Measurements from ENCODE around the gene DHX32.

Gene DHX32

DNA sequence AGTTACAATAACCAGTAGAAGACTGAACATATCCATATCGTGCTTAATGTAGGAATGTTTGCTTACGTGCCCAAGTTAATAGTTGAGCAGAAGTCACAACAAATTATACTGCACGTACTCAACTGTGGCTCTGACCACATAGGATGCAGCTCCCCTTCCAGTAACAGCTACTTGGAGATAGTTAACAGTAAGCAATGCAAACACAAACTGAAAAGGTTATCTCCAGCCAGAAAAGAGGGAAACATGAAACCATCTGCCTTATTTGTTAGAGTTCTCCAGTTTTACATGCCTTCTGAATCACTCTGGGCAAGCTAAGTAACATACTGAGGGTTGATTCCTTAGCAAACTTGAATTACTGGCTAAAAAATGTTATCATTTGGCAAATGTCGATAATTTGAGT, 9.8 kb downstream of the DHX32 start:
- TF ChIP-seq, protein P1, sequence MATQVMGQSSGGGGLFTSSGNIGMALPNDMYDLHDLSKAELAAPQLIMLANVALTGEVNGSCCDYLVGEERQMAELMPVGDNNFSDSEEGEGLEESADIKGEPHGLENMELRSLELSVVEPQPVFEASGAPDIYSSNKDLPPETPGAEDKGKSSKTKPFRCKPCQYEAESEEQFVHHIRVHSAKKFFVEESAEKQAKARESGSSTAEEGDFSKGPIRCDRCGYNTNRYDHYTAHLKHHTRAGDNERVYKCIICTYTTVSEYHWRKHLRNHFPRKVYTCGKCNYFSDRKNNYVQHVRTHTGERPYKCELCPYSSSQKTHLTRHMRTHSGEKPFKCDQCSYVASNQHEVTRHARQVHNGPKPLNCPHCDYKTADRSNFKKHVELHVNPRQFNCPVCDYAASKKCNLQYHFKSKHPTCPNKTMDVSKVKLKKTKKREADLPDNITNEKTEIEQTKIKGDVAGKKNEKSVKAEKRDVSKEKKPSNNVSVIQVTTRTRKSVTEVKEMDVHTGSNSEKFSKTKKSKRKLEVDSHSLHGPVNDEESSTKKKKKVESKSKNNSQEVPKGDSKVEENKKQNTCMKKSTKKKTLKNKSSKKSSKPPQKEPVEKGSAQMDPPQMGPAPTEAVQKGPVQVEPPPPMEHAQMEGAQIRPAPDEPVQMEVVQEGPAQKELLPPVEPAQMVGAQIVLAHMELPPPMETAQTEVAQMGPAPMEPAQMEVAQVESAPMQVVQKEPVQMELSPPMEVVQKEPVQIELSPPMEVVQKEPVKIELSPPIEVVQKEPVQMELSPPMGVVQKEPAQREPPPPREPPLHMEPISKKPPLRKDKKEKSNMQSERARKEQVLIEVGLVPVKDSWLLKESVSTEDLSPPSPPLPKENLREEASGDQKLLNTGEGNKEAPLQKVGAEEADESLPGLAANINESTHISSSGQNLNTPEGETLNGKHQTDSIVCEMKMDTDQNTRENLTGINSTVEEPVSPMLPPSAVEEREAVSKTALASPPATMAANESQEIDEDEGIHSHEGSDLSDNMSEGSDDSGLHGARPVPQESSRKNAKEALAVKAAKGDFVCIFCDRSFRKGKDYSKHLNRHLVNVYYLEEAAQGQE (IDR thresholded peaks at IDR 0.05; ENCODE audit: insufficient read depth in 1 of 2, low read depth in 2 of 2, low read length in 2 of 2): no peak
- TF ChIP-seq FOXP2 (optimal IDR thresholded peaks at IDR 0.05; ENCODE audit: borderline replicate concordance, extremely low read depth, extremely low read length, insufficient read depth): no peak
- TF ChIP-seq SIN3A (IDR thresholded peaks at IDR 0.05; ENCODE audit: borderline replicate concordance, insufficient read depth, low read length): no peak
- TF ChIP-seq POLR2AphosphoS5 (IDR thresholded peaks at IDR 0.05; ENCODE audit: low read depth, low read length): no peak
- TF ChIP-seq TAF1 (IDR thresholded peaks at IDR 0.05; ENCODE audit: borderline replicate concordance, insufficient read depth, low read length): no peak

DNA sequence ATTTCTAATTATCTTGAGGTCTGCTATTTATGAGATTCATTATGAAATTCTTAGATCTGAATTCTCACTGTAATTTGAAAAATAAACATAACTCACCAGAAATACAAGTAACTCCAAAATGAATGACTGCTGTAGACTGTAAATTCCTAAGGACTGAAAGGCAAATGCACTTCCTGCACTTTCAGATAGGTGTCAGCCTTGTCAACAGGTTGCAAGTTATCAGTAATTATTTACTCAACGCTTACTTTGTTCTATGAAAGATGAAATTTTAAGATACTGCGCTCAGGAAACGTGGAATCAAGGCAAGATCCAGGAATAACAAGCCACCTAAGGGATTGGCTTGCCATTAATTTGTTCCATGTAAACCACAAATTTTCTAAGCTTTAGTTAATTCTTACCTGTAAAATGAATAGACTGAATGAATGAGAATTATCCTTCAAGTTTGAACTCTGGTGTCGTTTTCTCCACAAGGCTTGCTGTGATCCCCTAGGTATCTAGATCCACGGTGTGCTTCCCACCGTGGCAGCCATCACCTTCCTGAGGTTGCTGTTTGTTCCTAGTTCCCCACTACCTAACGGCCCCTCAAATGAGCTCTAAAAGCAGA, 12.6 kb downstream of the DHX32 start:
- no peak for TF ChIP-seq POLR2AphosphoS5 (IDR thresholded peaks at IDR 0.05; ENCODE audit: low read depth, low read length)
- no peak for TF ChIP-seq TAF1 (IDR thresholded peaks at IDR 0.05; ENCODE audit: borderline replicate concordance, insufficient read depth, low read length)
- TF ChIP-seq, protein P1 (IDR thresholded peaks at IDR 0.05; ENCODE audit: insufficient read depth in 1 of 2, low read depth in 2 of 2, low read length in 2 of 2): no peak
- TF ChIP-seq FOXP2 (optimal IDR thresholded peaks at IDR 0.05; ENCODE audit: borderline replicate concordance, extremely low read depth, extremely low read length, insufficient read depth): no peak
- TF ChIP-seq SIN3A (IDR thresholded peaks at IDR 0.05; ENCODE audit: borderline replicate concordance, insufficient read depth, low read length): no peak

DNA sequence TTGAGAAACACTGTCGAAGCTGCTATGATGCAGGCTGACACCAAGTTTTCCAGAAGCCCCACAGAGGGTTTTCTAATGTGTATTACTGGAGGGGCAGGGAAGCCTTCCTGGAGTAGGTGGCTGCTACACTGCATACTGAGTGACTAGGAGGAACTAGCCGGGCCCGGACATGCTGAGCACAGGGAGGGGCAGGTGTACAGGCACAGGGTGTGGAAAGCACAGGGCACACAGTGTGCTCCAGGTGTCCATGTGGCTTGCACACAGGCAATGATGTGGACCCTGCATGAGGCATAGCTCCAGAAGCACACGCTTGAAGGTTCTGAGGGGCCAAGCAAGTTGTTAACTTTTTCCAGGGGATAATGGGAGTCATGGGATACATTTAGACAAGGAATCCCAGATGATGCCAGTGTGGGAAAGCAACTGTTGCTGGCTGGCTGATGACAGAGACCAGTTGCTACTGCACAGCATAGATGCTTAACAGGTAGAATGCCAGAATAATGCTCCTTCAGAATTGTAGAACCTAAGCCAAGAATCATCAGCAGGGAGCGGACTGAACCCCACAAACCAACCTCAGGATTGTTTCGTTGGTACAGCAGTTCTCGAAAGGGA, 14.6 kb downstream of the DHX32 start:
- TF ChIP-seq POLR2AphosphoS5 (IDR thresholded peaks at IDR 0.05; ENCODE audit: low read depth, low read length): no peak
- no peak for TF ChIP-seq FOXP2 (optimal IDR thresholded peaks at IDR 0.05; ENCODE audit: borderline replicate concordance, extremely low read depth, extremely low read length, insufficient read depth)
- TF ChIP-seq TAF1 (IDR thresholded peaks at IDR 0.05; ENCODE audit: borderline replicate concordance, insufficient read depth, low read length): no peak
- TF ChIP-seq SIN3A (IDR thresholded peaks at IDR 0.05; ENCODE audit: borderline replicate concordance, insufficient read depth, low read length): no peak
- TF ChIP-seq, protein P1 (IDR thresholded peaks at IDR 0.05; ENCODE audit: insufficient read depth in 1 of 2, low read depth in 2 of 2, low read length in 2 of 2): no peak

DNA sequence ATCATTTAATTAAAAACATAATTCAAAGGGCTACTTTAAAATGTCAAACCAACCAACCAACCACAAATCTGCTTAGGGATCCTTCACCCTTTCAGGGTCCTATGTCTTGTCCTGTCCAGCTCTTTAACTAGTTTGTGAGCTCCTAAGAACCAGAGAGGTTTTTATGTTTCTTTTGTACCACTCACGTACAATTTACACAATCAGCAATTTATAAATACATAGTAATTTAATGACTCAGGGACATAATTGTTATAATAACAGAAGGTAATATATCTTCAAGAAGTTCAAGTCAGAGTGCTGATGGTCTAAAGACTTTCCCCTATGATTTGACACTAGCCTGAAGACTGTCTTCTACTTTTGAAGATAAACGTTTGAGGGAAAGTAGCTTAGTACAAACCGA, 16.0 kb downstream of the DHX32 start:
- TF ChIP-seq SIN3A (IDR thresholded peaks at IDR 0.05; ENCODE audit: borderline replicate concordance, insufficient read depth, low read length): no peak
- no peak for TF ChIP-seq POLR2AphosphoS5 (IDR thresholded peaks at IDR 0.05; ENCODE audit: low read depth, low read length)

DNA sequence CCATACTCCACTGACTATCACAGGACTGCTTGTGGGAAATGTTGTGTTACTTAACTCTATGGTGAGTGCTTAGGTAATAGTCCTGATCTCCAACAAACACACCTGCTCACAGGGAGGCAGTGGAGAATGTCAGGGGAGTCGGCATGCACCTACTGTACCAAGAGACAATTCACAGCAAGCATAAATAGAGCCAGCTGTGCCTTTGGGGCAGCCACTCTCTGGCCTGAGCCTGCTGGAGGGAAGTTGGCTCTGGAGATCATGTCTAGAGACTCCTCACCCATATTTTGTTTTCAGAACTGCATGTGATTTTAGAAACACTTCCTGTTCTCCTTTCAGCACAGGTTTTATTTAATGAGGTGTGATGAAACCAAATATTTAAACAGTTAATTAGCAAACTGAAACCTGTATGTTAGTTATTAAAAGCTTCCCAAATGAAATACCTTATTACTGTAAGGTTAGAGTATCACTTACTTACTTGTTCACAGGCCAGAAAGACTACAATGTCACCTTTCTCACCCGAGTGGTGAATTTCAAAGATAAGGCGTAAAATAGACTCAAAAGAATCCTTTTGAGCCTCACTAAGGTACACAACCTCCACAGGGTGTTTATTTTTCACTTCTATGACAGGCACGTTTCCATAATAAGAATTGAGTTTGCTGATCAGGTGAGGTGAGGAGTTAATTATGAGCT, 21.8 kb downstream of the DHX32 start:
- TF ChIP-seq POLR2AphosphoS5 (IDR thresholded peaks at IDR 0.05; ENCODE audit: low read depth, low read length) (no peak), TAF1 (IDR thresholded peaks at IDR 0.05; ENCODE audit: borderline replicate concordance, insufficient read depth, low read length) (no peak), FOXP2 (optimal IDR thresholded peaks at IDR 0.05; ENCODE audit: borderline replicate concordance, extremely low read depth, extremely low read length, insufficient read depth) (no peak), SIN3A (IDR thresholded peaks at IDR 0.05; ENCODE audit: borderline replicate concordance, insufficient read depth, low read length) (no peak)
- TF ChIP-seq, protein P1 (IDR thresholded peaks at IDR 0.05; ENCODE audit: insufficient read depth in 1 of 2, low read depth in 2 of 2, low read length in 2 of 2): no peak

Measured in PFSK-1 (cell line).